OCI-LY3 (cell line): ENCODE measurements around the gene NOL4L.

ENCODE experiments used
- H2AFZ ChIP-seq: fragments of 200-600, 300-600 bp; shearing (Covaris generic); 2 replicates; pipeline ENCODE4 v1.6.0; 2014; ENCODE audit warnings: antibody characterized with exemption, low read depth, low read length
- H3K27ac ChIP-seq: fragments of 200-600, 300-600 bp; sonication (generic); 2 replicates; pipeline ENCODE4 v1.5.1; 2014; ENCODE audit warnings: mild to moderate bottlenecking, low read length, moderate library complexity, mixed read lengths
- H3K27me3 ChIP-seq: fragments of 200-600, 300-600 bp; sonication (generic); 2 replicates; pipeline ENCODE4 v1.6.1; 2014; ENCODE audit warnings: low read depth, low read length, mixed read lengths
- H3K36me3 ChIP-seq: fragments of 200-600, 300-600 bp; sonication (generic); replicated peaks from 2 replicates; pipeline ENCODE3; 2014; ENCODE audit warnings: low read depth, low read length, mixed read lengths
- H3K4me1 ChIP-seq: fragments of 300-600, 200-600 bp; sonication (generic); 2 replicates; pipeline ENCODE4 v1.6.1; 2014; ENCODE audit warnings: low read length, mixed read lengths
- H3K4me2 ChIP-seq: fragments of 200-600, 300-600 bp; sonication (generic); 2 replicates; pipeline ENCODE4 v1.6.1; 2014; ENCODE audit warnings: low read length, mixed read lengths
- H3K4me3 ChIP-seq: fragments of 300-600, 200-600 bp; sonication (generic); 2 replicates; pipeline ENCODE4 v1.5.1; 2014; ENCODE audit warnings: antibody characterized with exemption, mild to moderate bottlenecking, low read length, moderate library complexity
- H3K79me2 ChIP-seq: fragments of 300-600, 200-600 bp; shearing (Covaris generic); 2 replicates; pipeline ENCODE4 v1.6.1; 2014; ENCODE audit warnings: mild to moderate bottlenecking, low read length, mixed read lengths
- H3K9ac ChIP-seq: fragments of 300-600, 200-600 bp; shearing (Covaris generic); 2 replicates; pipeline ENCODE4 v1.6.0; 2014; ENCODE audit warnings: mild to moderate bottlenecking, low read length, moderate library complexity
- H3K9me3 ChIP-seq: fragments of 200-600, 300-600 bp; shearing (Covaris generic); 2 replicates; pipeline ENCODE4 v1.6.1; 2014; ENCODE audit warnings: low read length, mixed read lengths; ENCODE audit not compliant: insufficient read depth
- H4K20me1 ChIP-seq: fragments of 200-600, 300-600 bp; sonication (generic); 2 replicates; pipeline ENCODE4 v1.6.1; 2016; ENCODE audit warnings: low read length, mixed read lengths; ENCODE audit not compliant: insufficient read depth
- CTCF ChIP-seq: fragments of 200-600, 300-600 bp; sonication (generic); IDR thresholded peaks from 2 replicates; pipeline ENCODE4 v1.5.1; 2014; ENCODE audit warnings: antibody characterized with exemption, low read length, low read depth
- EZH2phosphoT487 ChIP-seq: fragments of 200-600 bp; shearing (Covaris generic); IDR thresholded peaks from 2 replicates; pipeline ENCODE4 v1.6.1; 2018; ENCODE audit warnings: antibody characterized with exemption, mixed run types, low read depth

NOL4L gene

GRCh38 chr20:32606790-32607189, 21.7 kb upstream of the NOL4L start:
- Histone ChIP-seq H3K9ac (no peak overlapping the region), H3K4me2 (no peak overlapping the region), H3K36me3 (no peaks in the 10 kb centered on the region), H3K27ac (no peak overlapping the region), H4K20me1 (no peaks in the 10 kb centered on the region), H3K4me3 (no peak overlapping the region), H3K27me3 (peaks cover 25% of the 10 kb centered on the region), H2AFZ (no peak overlapping the region), H3K79me2 (no peaks in the 10 kb centered on the region), H3K9me3 (no peaks in the 10 kb centered on the region), H3K4me1 (peaks cover 10% of the 10 kb centered on the region)
- TF ChIP-seq EZH2phosphoT487 (no peak), CTCF (no peak)

GRCh38 chr20:32606107-32606506, 21.0 kb upstream of the NOL4L start:
- no peak overlapping the region for H2AFZ ChIP-seq
- H3K36me3 ChIP-seq, result no peaks in the 10 kb centered on the region
- no peak overlapping the region for H3K9ac ChIP-seq
- no peak overlapping the region for H3K27ac ChIP-seq
- H3K79me2 ChIP-seq, result no peaks in the 10 kb centered on the region
- no peak for TF ChIP-seq CTCF
- TF ChIP-seq EZH2phosphoT487, result no peak
- H3K4me1 ChIP-seq, result peaks cover 10% of the 10 kb centered on the region
- H4K20me1 ChIP-seq, result no peaks in the 10 kb centered on the region
- peaks cover 25% of the 10 kb centered on the region for H3K27me3 ChIP-seq
- no peak overlapping the region for H3K4me2 ChIP-seq
- H3K4me3 ChIP-seq, result no peak overlapping the region
- H3K9me3 ChIP-seq, result no peaks in the 10 kb centered on the region

- Histone ChIP-seq H3K27ac (no peak overlapping the region), H3K4me2 (no peak overlapping the region), H3K79me2 (no peaks in the 10 kb centered on the region), H3K4me1 (peaks cover 10% of the 10 kb centered on the region), H3K4me3 (no peak overlapping the region), H3K9ac (no peak overlapping the region), H4K20me1 (no peaks in the 10 kb centered on the region), H3K27me3 (peaks cover 25% of the 10 kb centered on the region), H2AFZ (no peak overlapping the region), H3K9me3 (no peaks in the 10 kb centered on the region), H3K36me3 (no peaks in the 10 kb centered on the region)
- TF ChIP-seq CTCF, result no peak
- no peak for TF ChIP-seq EZH2phosphoT487
Observed at GRCh38 chr20:32605167-32605656, 20.1 kb upstream of the NOL4L start.

- Histone ChIP-seq H3K79me2 (no peaks in the 10 kb centered on the region), H3K27ac (no peak overlapping the region), H3K4me2 (peak overlapping the region; percentile 49), H3K27me3 (peaks cover 25% of the 10 kb centered on the region), H2AFZ (peak overlapping the region; percentile 66; the same call in 1 of the 2 replicates), H3K9me3 (no peaks in the 10 kb centered on the region), H3K4me3 (no peak overlapping the region), H3K36me3 (no peaks in the 10 kb centered on the region), H3K9ac (no peak overlapping the region), H4K20me1 (no peaks in the 10 kb centered on the region), H3K4me1 (peaks cover 10% of the 10 kb centered on the region)
- TF ChIP-seq EZH2phosphoT487 (no peak), CTCF (no peak)
Observed at GRCh38 chr20:32603046-32603726, 18.1 kb upstream of the NOL4L start.
